Heart left ventricle (tissue), 13 donors: Measurements from ENCODE around the gene SLC2A14.
"Not testable (repeated sequence)": the region's sequence is repeated elsewhere in the genome, so short reads cannot be mapped to it uniquely, and the experiment has no call there.

Experiments used
- CTCF ChIP-seq, 12 donors: fragments of 200-600 bp; sonication (generic) in 4 of 12; IDR thresholded peaks; one replicate each; pipeline versions ENCODE4 v1.5.0 to v1.8.0; 2018 to 2022; ENCODE audit warnings: antibody characterized with exemption in 12 of 12, mild to moderate bottlenecking in 5 of 12
- POLR2A ChIP-seq, 2 donors: fragments of 450-650 bp; IDR thresholded peaks; one replicate each; pipeline ENCODE4 v1.6.1; 2017; ENCODE audit warnings: antibody characterized with exemption in 2 of 2, mild to moderate bottlenecking in 2 of 2, moderate library complexity in 2 of 2
- donor health status: ischemic (EF 13 %, LVEDD 7.1; RV severe dilation, severe dysfunction).
- donor health status: DM: no; HTN: yes; CAD: no.
- donor health status: DM: no; HTN: no; CAD: no.
- donor health status: ischemic (EF 25% LVEDD 6.9; RV normal size, moderate dysfunction).
- donor health status: ischemic (EF 25% LVEDD 5.7; RV mildly dilated, moderate dysfunction).
- donor health status: ischemic (EF 35%, LVEDD 5.7; RV mildly dilated, moderate dysfunction).
- donor health status: nonischemic (EF 11% LVEDD 7.7; RV severe dilation, severe dysfunction).
- donor health status: DM: yes; HTN: yes; CAD: no.
- donor health status: PGD.
- donor health status: ischemic (EF 29% LVEDD 5.4; RV normal size, mild dysfunction).
- donor health status: nonischemic (EF 23%, LVEDD 6.1; RV moderate dilation, normal function).

GRCh38 chr12:7825754-7826153, 47.0 kb downstream of the SLC2A14 start:
- TF ChIP-seq CTCF, POLR2A (IDR thresholded peaks at IDR 0.05): not testable (repeated sequence)
